Measurements from ENCODE around the gene AGRP.
A peak's percentile ranks its signal among the peaks of the same experiment; 100 is the strongest.

The AGRP gene

GRCh38 chr16:67445441-67445912 lies 37.9 kb downstream of the AGRP start:
- no peak for DNase-seq (ENCODE audit: low spot score)

GRCh38 chr16:67445126-67445426 lies 38.3 kb downstream of the AGRP start:
- DNase-seq (ENCODE audit: low spot score), result no peak

GRCh38 chr16:67444259-67445125 lies 38.9 kb downstream of the AGRP start:
- DNase-seq (ENCODE audit: low spot score), result no peak

- DNase-seq (ENCODE audit: low spot score), result no peak
Measured at GRCh38 chr16:67443265-67443664, 40.1 kb downstream of the AGRP start.

DNA sequence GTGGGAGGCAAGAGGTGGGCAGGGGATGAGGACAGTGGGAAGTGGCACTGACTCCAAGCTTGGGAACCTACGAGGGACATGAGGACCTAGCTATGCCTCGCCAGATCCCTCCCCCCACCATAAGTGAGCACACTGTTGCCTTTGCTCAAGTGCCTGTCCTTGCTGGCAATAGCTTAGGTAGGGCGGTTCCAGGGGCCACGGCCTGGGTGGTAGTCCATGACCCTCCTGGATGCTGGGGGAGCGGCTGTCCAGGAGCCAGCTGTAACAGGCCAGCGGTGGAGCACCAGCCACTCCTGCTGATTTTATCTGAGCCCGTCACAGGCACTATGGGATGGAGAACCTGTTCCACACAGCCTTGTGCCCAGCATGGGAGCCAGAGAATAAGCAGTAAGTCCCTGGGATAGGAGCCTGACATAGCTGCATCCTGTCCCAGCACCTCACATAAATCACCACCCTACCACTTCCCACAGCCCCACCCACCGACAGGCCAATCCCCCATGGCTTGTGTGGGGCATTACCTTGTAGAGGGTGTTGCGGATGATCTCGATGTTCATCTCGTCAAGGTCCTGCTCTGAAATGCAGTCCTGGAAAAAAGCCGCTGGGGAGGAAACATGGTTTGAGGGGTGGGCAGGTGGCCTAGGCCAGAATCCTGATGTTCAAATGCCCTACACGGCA lies 40.6 kb downstream of the AGRP start:
- DNase-seq (ENCODE audit: low spot score), result no peak

- no peak for DNase-seq (ENCODE audit: low spot score)
Measured at GRCh38 chr16:67441907-67442306, 41.4 kb downstream of the AGRP start.

GRCh38 chr16:67441271-67441753 lies 42.0 kb downstream of the AGRP start:
- DNase-seq (ENCODE audit: low spot score), result no peak

GRCh38 chr16:67438824-67439393 lies 44.4 kb downstream of the AGRP start:
- DNase-seq (ENCODE audit: low spot score), result no peak

DNA sequence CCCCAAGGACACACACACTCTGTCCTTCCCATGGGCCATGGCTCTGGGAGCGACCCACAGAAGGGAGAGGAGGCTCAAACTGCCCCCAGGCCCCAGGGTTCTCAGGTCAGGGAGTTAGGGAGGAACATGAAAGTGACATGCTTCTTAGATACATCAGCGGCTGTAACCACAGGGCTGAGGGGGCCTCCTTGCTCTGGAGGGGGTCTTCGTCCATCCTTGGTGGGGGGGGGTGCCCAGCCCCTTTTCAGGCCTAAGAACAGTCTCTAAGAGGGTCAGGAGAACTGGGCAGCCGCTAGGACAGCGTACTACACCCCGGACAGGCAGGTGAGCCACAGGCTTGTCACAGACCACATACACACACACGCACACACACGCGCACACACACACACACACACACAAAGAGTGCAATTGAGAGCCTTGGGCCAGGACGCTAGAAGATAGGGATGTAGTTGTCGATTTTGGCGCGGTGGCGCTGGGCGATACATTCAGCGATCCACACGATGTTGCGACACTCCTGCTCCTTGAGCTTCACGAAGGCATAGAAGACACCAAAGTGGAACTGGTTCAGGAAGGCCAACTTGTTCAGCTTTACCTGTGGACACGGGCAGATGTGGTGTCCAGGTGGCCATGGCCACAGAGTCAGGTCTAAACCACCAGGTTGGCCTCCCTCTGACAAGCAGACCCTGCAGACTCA lies 45.1 kb downstream of the AGRP start:
- no peak for DNase-seq (ENCODE audit: low spot score)

GRCh38 chr16:67437513-67437912 lies 45.8 kb downstream of the AGRP start:
- DNase-seq (ENCODE audit: low spot score), result peak; percentile 33

DNA sequence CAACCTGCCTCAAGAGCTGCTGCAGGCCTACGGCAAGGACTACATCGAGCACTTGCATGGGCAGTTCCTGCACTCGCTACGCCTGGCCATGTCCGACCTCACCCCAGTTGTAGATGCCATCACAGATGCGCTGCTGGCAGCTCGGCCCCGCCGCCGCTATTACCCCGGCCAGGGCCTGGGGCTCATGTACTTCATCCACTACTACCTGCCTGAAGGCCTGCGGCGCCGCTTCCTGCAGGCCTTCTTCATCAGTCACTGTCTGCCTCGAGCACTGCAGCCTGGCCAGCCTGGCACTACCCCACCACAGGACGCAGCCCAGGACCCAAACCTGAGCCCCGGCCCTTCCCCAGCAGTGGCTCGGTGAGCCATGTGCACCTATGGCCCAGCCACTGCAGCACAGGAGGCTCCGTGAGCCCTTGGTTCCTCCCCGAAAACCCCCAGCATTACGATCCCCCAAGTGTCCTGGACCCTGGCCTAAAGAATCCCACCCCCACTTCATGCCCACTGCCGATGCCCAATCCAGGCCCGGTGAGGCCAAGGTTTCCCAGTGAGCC lies 46.6 kb downstream of the AGRP start:
- no peak for DNase-seq (ENCODE audit: low spot score)

DNA sequence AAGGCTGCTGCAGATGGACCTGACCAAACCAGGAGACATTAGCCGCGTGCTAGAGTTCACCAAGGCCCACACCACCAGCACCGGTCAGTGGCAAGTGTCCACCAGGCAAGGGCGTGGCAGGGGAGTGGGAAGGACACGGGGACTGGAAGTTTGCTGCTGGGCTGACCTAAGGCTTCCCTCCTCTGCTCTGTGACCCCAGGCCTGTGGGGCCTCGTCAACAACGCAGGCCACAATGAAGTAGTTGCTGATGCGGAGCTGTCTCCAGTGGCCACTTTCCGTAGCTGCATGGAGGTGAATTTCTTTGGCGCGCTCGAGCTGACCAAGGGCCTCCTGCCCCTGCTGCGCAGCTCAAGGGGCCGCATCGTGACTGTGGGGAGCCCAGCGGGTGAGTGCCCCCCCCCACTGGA lies 47.6 kb downstream of the AGRP start:
- DNase-seq (ENCODE audit: low spot score), result no peak

GRCh38 chr16:67433131-67433719 lies 50.1 kb downstream of the AGRP start:
- no peak for DNase-seq (ENCODE audit: low spot score)
